MCF 10A (cell line): ENCODE measurements around the gene RCC2. TPM values are rescaled to one million over a fixed set of nuclear protein-coding genes. Genes with fewer than 3 reads are reported as not detected.

ENCODE experiments used
- BruUV-seq: library from RNA; stranded (reverse); fragments of 400-500 nt; replicated peaks from 2 replicates; lab custom pipeline; 2021; lab: Mats Ljungman, UMichigan
- CTCF ChIA-PET: fragments of 300-600 bp; sonication (Branson Sonifier 250); formaldehyde crosslinking; extraction: SDS; loops from one replicate; lab custom pipeline; 2021; ENCODE audit warnings: antibody characterized with exemption, inconsistent platforms; lab: Yijun Ruan, JAX
- POLR2A ChIA-PET: fragments of 300-600, 350-650 bp; sonication (Branson Sonifier 250); formaldehyde crosslinking; extraction: SDS; loops from one replicate; lab custom pipeline; 2020; ENCODE audit warnings: antibody characterized with exemption, inconsistent platforms; lab: Yijun Ruan, JAX
- DNase-seq: peaks from one replicate; pipeline ENCODE4 v3.0.0-alpha.2; 2018; ENCODE audit not compliant: unreplicated experiment
- H3K27ac Mint-ChIP-seq: one replicate; pipeline ENCODE4 v1.8.0; 2022; ENCODE audit warnings: mild to moderate bottlenecking, low read depth, mixed read lengths; ENCODE audit not compliant: unreplicated experiment
- H3K27me3 Mint-ChIP-seq: one replicate; pipeline ENCODE4 v1.8.0; 2022; ENCODE audit warnings: mixed read lengths; ENCODE audit not compliant: insufficient read depth, unreplicated experiment
- H3K36me3 Mint-ChIP-seq: one replicate; pipeline ENCODE4 v1.8.0; 2022; ENCODE audit warnings: mild to moderate bottlenecking, moderate library complexity, mixed read lengths; ENCODE audit not compliant: insufficient read depth, unreplicated experiment
- H3K4me1 Mint-ChIP-seq: one replicate; pipeline ENCODE4 v1.8.0; 2022; ENCODE audit warnings: mixed read lengths; ENCODE audit not compliant: insufficient read depth, unreplicated experiment
- H3K4me3 Mint-ChIP-seq: one replicate; pipeline ENCODE4 v1.8.0; 2022; ENCODE audit warnings: mild to moderate bottlenecking, moderate library complexity, mixed read lengths; ENCODE audit not compliant: unreplicated experiment
- H3K9me3 Mint-ChIP-seq: one replicate; pipeline ENCODE4 v1.8.0; 2022; ENCODE audit warnings: mixed read lengths; ENCODE audit not compliant: unreplicated experiment
- intact Hi-C: fragments of 100-400 bp; cut with micrococcal nuclease; formaldehyde crosslinking; loops from 2 replicates; pipeline ENCODE4 v1.14.1; 2022
- total RNA-seq: library from RNA; stranded (reverse); gene quantifications from 2 replicates; pipeline ENCODE4 v1.2.3, GENCODE V29; 2022
- TF ChIP-seq, protein P1 (sequence below): fragments of 200-600 bp; IDR thresholded peaks from one replicate; pipeline ENCODE4 v1.8.0; 2022; ENCODE audit warnings: antibody characterized with exemption, mild to moderate bottlenecking; ENCODE audit not compliant: unreplicated experiment

Gene RCC2
- total RNA-seq, 1 experiment from 2014 or later, result 107 TPM

GRCh38 chr1:17361687-17362086 is 77.8 kb downstream of the RCC2 start:
- CTCF ChIA-PET, result interaction anchor here (1.2 to 1.3 kb wide), 2 partner anchors 12 to 25 kb away, joined by 3 read pairs; no protein-coding TSS in a partner anchor
- Mint-ChIP-seq H3K4me3 (no peak overlapping the region), H3K4me1 (no peaks in the 10 kb centered on the region), H3K27ac (no peak overlapping the region), H3K9me3 (no peaks in the 10 kb centered on the region), H3K27me3 (no peaks in the 10 kb centered on the region), H3K36me3 (no peaks in the 10 kb centered on the region)
- BruUV-seq, result no TSS peak
- TF ChIP-seq, protein P1, sequence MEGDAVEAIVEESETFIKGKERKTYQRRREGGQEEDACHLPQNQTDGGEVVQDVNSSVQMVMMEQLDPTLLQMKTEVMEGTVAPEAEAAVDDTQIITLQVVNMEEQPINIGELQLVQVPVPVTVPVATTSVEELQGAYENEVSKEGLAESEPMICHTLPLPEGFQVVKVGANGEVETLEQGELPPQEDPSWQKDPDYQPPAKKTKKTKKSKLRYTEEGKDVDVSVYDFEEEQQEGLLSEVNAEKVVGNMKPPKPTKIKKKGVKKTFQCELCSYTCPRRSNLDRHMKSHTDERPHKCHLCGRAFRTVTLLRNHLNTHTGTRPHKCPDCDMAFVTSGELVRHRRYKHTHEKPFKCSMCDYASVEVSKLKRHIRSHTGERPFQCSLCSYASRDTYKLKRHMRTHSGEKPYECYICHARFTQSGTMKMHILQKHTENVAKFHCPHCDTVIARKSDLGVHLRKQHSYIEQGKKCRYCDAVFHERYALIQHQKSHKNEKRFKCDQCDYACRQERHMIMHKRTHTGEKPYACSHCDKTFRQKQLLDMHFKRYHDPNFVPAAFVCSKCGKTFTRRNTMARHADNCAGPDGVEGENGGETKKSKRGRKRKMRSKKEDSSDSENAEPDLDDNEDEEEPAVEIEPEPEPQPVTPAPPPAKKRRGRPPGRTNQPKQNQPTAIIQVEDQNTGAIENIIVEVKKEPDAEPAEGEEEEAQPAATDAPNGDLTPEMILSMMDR, result no peak
- POLR2A ChIA-PET, result no interaction called here
- intact Hi-C loops, result no loop called here
- DNase-seq, result no peak

GRCh38 chr1:17360272-17360956 is 79.1 kb downstream of the RCC2 start:
- BruUV-seq, result no TSS peak
- TF ChIP-seq, protein P1, result no peak
- no peak for DNase-seq
- ChIA-PET POLR2A (interaction anchor here (1.0 kb wide), 1 partner anchor 17 kb away, joined by 3 read pairs; no protein-coding TSS in a partner anchor), CTCF (no interaction called here)
- H3K27me3 Mint-ChIP-seq, result no peaks in the 10 kb centered on the region
- peaks cover 4% of the 10 kb centered on the region for H3K36me3 Mint-ChIP-seq
- no peaks in the 10 kb centered on the region for H3K4me1 Mint-ChIP-seq
- H3K9me3 Mint-ChIP-seq, result no peaks in the 10 kb centered on the region
- no peak overlapping the region for H3K4me3 Mint-ChIP-seq
- intact Hi-C loops, result no loop called here
- H3K27ac Mint-ChIP-seq, result no peak overlapping the region

- intact Hi-C loops, result no loop called here
- BruUV-seq, result no TSS peak
- TF ChIP-seq, protein P1, result no peak
- ChIA-PET POLR2A (interaction anchor here (1.0 kb wide), 1 partner anchor 17 kb away, joined by 3 read pairs; no protein-coding TSS in a partner anchor), CTCF (no interaction called here)
- no peaks in the 10 kb centered on the region for H3K4me1 Mint-ChIP-seq
- H3K36me3 Mint-ChIP-seq, result peaks cover 4% of the 10 kb centered on the region
- DNase-seq, result no peak
- H3K27ac Mint-ChIP-seq, result no peak overlapping the region
- no peaks in the 10 kb centered on the region for H3K9me3 Mint-ChIP-seq
- no peak overlapping the region for H3K4me3 Mint-ChIP-seq
- no peaks in the 10 kb centered on the region for H3K27me3 Mint-ChIP-seq
Measured at GRCh38 chr1:17359808-17360207, 79.7 kb downstream of the RCC2 start.

DNA sequence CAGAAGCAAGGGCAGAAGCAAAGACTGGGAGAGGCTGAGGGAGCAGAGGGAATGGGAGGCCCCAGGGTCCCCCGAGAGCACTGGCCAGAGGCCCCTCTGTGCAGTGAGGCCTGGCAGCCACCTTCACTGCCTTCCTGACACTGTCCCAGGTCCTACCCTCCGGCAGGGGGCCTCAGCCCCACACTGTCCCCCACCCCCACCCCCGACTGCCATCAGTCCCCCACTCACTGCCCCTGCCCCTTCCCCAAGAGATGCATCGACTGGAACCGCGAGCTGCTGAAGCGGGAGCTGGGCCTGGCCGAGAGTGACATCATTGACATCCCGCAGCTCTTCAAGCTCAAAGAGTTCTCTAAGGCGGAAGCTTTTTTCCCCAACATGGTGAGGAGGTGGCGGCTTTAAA is 80.4 kb downstream of the RCC2 start:
- Mint-ChIP-seq H3K27ac (no peak overlapping the region), H3K9me3 (no peaks in the 10 kb centered on the region), H3K4me1 (no peaks in the 10 kb centered on the region), H3K4me3 (no peak overlapping the region), H3K27me3 (no peaks in the 10 kb centered on the region), H3K36me3 (peaks cover 4% of the 10 kb centered on the region)
- TF ChIP-seq, protein P1, result no peak
- ChIA-PET CTCF (interaction anchor here (0.6 kb wide), 1 partner anchor 143 kb away, joined by 3 read pairs; no protein-coding TSS in a partner anchor), POLR2A (no interaction called here)
- DNase-seq, result no peak
- no TSS peak for BruUV-seq
- intact Hi-C loops, result no loop called here
